Measurements from ENCODE around the gene ABO.

The ABO gene

GRCh38 chr9:133250741-133251170, 24.2 kb downstream of the ABO start:
- in situ Hi-C loops (cut with HindIII; ENCODE audit: low sequenced_read_pairs): no loop called here
- no peak overlapping the region for H3K4me3 ChIP-seq (ENCODE audit: low read depth, low read length)
- no peak for TF ChIP-seq CTCF (IDR thresholded peaks at IDR 0.05; ENCODE audit: low read depth, low read length, missing control alignments)
- DNase-seq (ENCODE audit: low read depth): no peak

GRCh38 chr9:133249337-133249736, 25.7 kb downstream of the ABO start:
- DNase-seq (ENCODE audit: low read depth): no peak
- in situ Hi-C loops (cut with HindIII; ENCODE audit: low sequenced_read_pairs): no loop called here
- H3K4me3 ChIP-seq (ENCODE audit: low read depth, low read length): no peak overlapping the region
- no peak for TF ChIP-seq CTCF (IDR thresholded peaks at IDR 0.05; ENCODE audit: low read depth, low read length, missing control alignments)

GRCh38 chr9:133248726-133249295, 26.2 kb downstream of the ABO start:
- no peak for TF ChIP-seq CTCF (IDR thresholded peaks at IDR 0.05; ENCODE audit: low read depth, low read length, missing control alignments)
- no peak overlapping the region for H3K4me3 ChIP-seq (ENCODE audit: low read depth, low read length)
- DNase-seq (ENCODE audit: low read depth): no peak
- in situ Hi-C loops (cut with HindIII; ENCODE audit: low sequenced_read_pairs): no loop called here

GRCh38 chr9:133247632-133248031, 27.4 kb downstream of the ABO start:
- in situ Hi-C loops (cut with HindIII; ENCODE audit: low sequenced_read_pairs): no loop called here
- no peak for DNase-seq (ENCODE audit: low read depth)

GRCh38 chr9:133246991-133247390, 28.0 kb downstream of the ABO start:
- DNase-seq (ENCODE audit: low read depth): no peak
- no peak overlapping the region for H3K4me3 ChIP-seq (ENCODE audit: low read depth, low read length)
- in situ Hi-C loops (cut with HindIII; ENCODE audit: low sequenced_read_pairs): no loop called here
- TF ChIP-seq CTCF (IDR thresholded peaks at IDR 0.05; ENCODE audit: low read depth, low read length, missing control alignments): no peak

More at GRCh38 chr9:133247632-133248031, 27.4 kb downstream of the ABO start:
- TF ChIP-seq CTCF (IDR thresholded peaks at IDR 0.05; ENCODE audit: low read depth, low read length, missing control alignments): no peak
- no peak overlapping the region for H3K4me3 ChIP-seq (ENCODE audit: low read depth, low read length)

- DNase-seq (ENCODE audit: low read depth): no peak
- no peak overlapping the region for H3K4me3 ChIP-seq (ENCODE audit: low read depth, low read length)
- no peak for TF ChIP-seq CTCF (IDR thresholded peaks at IDR 0.05; ENCODE audit: low read depth, low read length, missing control alignments)
- in situ Hi-C loops (cut with HindIII; ENCODE audit: low sequenced_read_pairs): no loop called here
These were observed 28.4 kb downstream of the ABO start for GRCh38 chr9:133246562-133246961.

All from astrocyte of the cerebellum (primary cell).